NCI-H146 treated with DMSO at 0.1 percent for 48 hours (cell line): Measurements from ENCODE around the gene TMEM50A.
"Not testable (repeated sequence)": the region's sequence is repeated elsewhere in the genome, so short reads cannot be mapped to it uniquely, and the experiment has no call there.

ENCODE experiments used
- DNase-seq: peaks from one replicate; lab custom pipeline; 2025; ENCODE audit not compliant: unreplicated experiment; lab: John Stamatoyannopoulos, UW

TMEM50A gene

DNA sequence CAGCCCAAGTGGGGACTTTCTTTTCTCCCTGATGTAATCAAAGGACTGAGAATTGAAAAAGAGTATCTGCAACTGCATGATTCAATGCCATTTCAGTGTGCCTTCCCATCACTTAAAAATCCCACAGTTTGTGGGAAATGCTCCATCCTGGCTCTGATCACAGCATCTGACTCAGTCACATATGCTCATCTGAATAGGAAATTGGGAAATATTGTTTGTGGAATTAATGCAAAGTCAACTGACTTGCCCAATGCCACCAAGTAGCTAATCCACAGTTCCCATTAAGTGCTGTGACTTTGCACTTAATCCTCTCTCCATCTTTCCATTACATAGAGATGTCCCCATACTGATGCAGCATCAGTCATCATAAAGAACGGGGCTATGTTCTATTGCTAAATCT lies 45.0 kb downstream of the TMEM50A start:
- not testable (repeated sequence) for DNase-seq

DNA sequence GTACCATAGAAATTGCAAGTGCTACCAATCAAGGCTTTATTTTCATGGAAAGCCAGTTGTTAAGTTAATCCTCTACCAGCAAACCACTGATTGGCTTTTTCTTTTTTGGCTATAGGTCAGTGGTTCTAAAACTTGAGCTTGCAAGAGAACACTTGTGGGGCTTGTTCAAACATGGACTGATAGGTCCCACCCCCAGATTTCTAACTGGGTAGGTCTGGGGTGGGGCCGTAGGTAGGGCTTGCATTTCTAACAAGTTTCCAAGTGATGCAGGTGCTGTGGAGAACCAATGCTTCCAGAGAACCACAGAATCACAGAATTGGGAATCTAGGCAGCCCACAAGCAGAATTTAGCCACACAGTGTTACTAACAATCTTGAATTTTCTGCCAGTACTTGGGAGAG lies 45.7 kb downstream of the TMEM50A start:
- not testable (repeated sequence) for DNase-seq

DNA sequence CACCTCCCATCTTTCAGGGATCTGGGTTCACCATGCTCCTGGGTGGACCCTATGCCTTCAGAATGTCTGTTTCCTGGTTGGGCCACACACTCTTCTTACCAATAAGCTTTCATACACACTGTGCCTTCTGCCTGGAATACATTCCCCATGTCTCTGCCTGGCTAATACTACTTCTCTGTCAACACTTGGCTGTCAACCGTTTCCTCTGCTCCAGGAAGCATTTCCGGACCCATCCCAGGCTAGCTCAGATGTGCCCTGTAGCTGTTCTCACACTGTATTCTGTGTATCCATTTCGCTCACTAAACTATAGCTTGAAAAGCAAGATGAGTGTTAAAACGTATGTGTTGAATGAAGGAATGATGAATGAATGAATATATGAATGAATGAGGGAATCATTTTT lies 49.0 kb downstream of the TMEM50A start:
- DNase-seq: not testable (repeated sequence)

DNA sequence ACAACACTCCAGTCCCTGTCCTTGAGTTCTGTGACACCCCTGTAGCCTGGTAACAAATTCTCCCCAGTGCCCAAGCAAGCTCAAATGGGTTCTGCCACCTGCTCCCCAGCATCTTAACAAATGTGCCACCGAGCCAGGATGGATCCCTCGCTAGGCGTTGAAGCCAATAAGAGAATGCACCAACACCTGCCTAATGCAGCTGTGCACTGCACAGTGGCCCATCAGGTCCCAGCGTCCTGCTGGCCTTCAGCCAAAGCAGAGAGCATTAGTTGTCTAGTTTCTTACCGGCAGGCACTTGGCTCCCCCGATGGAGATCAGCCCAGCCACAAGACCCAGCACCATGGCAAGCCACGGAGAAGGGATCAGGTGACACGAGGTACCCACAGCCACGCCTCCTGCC lies 50.6 kb downstream of the TMEM50A start:
- not testable (repeated sequence) for DNase-seq

DNA sequence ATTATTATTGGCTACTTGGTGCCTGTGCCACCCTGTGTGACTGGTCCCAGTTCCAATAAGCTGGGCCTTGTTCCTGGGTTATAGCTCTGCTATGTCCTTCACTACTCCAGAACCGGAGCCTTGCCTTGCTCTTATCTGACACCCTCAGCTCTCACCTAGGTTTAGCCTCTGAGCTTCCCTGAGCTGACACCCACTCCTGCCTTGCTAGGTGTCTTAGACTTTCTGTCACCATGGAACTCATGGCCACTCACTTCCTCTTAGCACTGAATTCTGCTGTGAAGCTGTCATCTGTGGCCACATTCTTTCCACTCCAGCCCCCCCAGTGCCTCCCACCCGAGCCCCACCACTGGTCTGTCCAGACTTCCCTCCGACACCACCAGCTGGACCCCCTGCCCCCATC lies 51.6 kb downstream of the TMEM50A start:
- not testable (repeated sequence) for DNase-seq

DNA sequence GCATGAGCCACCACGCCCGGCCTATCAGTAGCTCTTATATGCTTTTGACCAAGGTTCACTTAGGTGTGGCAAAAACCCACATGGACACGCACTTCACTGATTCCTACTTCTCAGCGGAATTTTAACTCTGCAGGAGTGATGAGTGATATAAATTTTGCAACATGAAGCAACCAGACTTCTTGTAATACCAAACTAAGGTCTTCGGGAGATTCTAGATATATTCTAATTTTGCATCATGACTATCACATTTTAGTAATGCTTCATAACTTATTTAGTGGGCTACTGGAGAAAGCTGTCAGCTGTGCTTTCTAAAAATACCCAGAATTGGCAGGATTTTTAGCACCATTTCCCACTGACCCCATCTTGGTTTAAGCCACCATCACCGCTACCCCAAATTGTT lies 54.7 kb downstream of the TMEM50A start:
- DNase-seq: no peak

DNA sequence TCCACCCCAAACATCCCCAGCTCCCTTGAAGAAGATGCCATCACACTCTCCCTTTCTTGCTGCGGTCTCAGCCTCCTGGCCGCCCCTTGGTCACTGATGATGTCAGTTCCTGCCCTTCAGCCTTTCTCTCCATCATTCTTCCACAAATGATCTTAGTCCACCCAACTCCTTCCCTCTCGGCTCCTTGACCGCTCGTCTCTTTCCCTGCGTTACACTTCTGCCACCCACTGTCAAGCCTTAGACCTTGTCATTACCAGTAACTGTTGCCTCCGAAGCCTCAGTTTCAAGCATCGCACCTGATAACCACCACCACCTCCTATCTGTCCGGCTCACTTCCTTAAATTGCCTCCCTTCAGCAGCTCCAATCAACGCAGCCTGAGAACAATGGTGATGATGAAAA lies 59.4 kb downstream of the TMEM50A start:
- not testable (repeated sequence) for DNase-seq

DNA sequence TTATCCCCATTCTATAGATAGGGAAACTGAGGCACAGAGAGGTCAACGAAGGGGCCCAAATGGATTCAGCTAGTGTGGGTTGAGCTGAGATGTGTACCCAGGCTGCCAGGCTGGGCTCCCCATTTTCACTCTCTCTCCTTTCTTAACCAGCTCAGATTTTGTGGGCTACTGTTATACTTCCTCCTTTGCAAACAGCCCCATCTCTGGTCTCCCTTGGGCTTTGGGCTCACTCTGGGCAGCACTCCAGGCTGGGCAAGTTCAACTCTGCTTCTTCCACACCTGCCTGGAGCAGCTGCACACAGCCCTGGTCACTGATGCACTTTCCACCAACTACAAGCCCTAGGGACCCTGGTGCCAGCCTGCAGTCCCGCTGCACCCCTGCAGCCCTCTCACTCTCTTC lies 59.9 kb downstream of the TMEM50A start:
- DNase-seq: not testable (repeated sequence)

DNA sequence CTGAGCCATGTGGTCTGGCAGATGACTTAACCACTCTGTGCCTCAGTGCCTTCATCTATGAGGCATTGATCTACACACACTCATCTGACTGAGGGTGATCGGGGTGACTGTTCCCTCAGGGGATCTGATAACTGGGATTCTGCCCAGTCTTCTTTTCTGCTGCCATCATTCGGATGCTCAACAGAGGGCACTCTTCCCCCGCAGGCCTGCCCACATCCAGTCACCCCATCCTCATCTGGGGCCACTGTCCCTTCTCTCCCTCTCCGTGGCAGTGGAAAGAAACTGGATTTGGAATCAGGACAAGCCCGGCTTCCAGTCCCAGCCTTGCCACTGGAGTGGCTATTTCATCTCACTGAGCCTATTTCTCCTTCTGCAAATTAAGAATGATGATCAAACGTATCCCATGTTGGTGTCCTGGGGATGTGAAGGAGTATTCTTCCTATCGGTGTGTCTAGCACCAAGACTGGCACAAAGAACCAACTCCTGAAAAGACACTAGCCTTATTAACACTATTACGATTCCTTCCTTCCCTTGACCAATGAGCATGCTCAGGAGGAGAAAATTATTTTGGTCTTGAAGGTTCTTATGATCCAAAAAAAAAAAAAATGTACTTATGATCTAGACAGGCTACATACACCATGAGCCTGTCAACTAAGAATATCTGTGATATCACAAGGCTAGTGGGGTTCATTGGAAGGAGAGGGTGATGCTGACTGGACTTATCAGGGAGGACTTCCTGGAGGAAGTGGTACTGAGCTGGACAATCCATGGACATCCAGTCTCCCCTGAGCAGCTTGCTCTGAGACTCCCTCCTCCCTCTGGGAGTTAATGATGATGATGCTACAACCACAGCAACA lies 65.0 kb downstream of the TMEM50A start:
- not testable (repeated sequence) for DNase-seq

DNA sequence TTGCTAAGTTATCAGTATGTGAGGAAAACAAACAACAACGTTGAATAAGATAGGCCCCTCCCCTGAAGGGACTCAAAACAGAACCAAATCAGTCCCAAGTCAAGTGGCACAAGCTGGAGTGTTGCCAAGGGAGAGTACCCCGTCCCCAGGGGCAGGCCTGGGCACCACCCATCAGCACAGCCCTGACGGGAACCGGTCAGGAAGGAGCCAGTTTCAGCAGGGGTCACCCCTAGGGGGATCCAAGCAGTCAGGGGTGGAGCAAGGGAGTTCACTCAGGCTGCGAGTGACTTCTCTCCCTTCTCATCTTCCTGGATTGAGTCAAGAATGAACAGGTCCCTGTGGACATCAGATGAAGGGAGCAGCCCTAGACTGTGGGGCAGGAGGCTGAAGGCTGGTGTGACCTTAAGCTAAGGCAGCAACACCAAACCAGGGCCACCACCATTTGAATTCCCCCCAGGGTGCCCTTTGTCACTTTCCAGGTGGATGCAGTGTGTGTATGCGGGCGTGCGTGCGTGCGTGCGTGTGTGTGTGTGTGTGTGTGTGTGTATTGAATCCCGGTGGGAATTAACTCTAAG lies 67.7 kb downstream of the TMEM50A start:
- not testable (repeated sequence) for DNase-seq

DNA sequence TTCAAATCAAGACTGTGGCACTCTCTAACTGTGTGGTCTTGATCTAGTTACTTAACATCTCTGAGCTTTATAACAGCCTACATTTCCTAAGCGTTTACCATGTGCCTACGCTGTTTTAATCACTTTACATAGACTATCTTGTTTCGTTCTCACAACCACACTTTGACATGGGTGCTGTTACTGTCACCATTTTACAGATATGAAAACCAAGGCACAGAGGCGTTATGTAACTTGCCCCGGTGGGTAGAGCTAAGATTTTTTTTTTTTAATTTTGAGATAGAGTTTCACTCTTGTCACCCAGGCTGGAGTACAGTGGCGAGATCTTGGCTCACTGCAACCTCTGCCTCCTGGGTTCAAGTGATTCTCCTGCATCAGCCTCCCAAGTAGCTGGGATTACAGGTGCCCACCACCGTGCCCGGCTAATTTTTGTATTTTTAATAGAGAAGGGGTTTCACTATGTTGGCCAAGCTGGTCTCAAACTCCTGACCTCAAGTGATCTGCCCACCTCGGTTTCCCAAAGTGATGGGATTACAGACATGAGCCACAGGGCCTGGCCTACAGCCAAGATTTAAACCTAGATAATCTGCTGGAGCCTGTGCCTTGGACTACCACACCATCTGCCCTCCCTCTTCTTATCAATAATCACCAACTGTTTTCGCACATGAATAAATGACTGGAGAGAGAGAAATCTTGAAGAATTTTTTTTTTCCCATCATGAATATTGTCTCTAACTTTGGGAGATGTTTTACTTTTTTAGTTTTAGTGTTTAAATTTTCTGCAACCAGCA lies 71.7 kb downstream of the TMEM50A start:
- DNase-seq: not testable (repeated sequence)
